GM12874 (cell line): Measurements from ENCODE around the gene TUBB3.

Experiments used
- CTCF ChIP-seq: IDR thresholded peaks from 2 replicates; pipeline ENCODE4 v1.5.1; 2011; ENCODE audit warnings: low read depth, mild to moderate bottlenecking, control low read depth, low read length, moderate library complexity; ENCODE audit not compliant: insufficient read depth

The TUBB3 gene

GRCh38 chr16:89911375-89911774 lies 11.8 kb upstream of the TUBB3 start:
- TF ChIP-seq CTCF = no peak

GRCh38 chr16:89912143-89912542 lies 11.0 kb upstream of the TUBB3 start:
- TF ChIP-seq CTCF = no peak

- no peak for TF ChIP-seq CTCF
These were observed 10.5 kb upstream of the TUBB3 start for GRCh38 chr16:89912627-89913026.

- TF ChIP-seq CTCF = no peak
These were observed 9.4 kb upstream of the TUBB3 start for GRCh38 chr16:89913408-89914387.

GRCh38 chr16:89915303-89916232 lies 7.6 kb upstream of the TUBB3 start:
- no peak for TF ChIP-seq CTCF

GRCh38 chr16:89917773-89918452 lies 5.2 kb upstream of the TUBB3 start:
- TF ChIP-seq CTCF = no peak
